ENCODE data around the gene EPX.

Gene EPX

DNA sequence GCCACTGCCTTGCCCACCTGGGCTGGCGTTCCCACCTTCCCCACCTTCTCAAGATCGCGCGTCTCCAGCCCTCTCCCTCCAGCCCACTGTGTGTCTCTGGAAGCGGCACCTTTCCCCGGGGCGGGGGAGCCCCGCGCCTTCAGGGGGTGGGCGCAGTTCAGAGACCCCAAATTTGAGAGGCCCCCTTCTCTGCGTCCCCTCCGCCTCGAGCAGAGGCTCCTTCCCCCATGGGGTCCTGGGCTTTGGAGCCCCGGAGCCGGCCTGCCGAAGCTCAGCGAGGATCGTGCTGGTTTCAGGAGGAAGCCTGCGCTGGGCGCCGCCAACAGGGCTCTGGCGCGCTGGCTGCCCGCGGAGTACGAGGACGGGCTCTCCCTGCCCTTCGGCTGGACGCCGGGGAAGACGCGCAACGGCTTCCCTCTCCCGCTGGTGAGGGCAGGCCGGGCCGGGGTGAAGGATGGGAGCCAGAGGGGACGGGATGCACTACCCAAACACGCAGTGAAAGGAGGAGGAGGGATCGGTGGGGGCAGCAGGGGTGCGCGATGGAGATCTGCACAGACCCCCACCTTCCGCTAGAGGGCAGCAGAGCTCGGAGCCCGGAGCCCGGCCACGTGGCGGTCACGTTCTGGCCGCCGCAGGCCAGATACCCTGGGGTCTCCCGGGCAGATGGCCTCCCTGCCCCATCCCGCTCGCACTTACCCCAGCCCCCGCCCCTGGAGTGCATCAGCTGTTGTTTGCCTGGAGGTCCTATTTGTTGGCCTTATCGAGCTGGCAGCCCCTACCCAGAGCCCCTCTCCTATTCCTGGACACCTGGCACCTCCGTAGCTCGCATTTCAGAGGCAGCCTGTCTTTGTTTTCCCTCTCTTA, 57.0 kb downstream of the EPX start (continued):
- TF ChIP-seq, protein P1, sequence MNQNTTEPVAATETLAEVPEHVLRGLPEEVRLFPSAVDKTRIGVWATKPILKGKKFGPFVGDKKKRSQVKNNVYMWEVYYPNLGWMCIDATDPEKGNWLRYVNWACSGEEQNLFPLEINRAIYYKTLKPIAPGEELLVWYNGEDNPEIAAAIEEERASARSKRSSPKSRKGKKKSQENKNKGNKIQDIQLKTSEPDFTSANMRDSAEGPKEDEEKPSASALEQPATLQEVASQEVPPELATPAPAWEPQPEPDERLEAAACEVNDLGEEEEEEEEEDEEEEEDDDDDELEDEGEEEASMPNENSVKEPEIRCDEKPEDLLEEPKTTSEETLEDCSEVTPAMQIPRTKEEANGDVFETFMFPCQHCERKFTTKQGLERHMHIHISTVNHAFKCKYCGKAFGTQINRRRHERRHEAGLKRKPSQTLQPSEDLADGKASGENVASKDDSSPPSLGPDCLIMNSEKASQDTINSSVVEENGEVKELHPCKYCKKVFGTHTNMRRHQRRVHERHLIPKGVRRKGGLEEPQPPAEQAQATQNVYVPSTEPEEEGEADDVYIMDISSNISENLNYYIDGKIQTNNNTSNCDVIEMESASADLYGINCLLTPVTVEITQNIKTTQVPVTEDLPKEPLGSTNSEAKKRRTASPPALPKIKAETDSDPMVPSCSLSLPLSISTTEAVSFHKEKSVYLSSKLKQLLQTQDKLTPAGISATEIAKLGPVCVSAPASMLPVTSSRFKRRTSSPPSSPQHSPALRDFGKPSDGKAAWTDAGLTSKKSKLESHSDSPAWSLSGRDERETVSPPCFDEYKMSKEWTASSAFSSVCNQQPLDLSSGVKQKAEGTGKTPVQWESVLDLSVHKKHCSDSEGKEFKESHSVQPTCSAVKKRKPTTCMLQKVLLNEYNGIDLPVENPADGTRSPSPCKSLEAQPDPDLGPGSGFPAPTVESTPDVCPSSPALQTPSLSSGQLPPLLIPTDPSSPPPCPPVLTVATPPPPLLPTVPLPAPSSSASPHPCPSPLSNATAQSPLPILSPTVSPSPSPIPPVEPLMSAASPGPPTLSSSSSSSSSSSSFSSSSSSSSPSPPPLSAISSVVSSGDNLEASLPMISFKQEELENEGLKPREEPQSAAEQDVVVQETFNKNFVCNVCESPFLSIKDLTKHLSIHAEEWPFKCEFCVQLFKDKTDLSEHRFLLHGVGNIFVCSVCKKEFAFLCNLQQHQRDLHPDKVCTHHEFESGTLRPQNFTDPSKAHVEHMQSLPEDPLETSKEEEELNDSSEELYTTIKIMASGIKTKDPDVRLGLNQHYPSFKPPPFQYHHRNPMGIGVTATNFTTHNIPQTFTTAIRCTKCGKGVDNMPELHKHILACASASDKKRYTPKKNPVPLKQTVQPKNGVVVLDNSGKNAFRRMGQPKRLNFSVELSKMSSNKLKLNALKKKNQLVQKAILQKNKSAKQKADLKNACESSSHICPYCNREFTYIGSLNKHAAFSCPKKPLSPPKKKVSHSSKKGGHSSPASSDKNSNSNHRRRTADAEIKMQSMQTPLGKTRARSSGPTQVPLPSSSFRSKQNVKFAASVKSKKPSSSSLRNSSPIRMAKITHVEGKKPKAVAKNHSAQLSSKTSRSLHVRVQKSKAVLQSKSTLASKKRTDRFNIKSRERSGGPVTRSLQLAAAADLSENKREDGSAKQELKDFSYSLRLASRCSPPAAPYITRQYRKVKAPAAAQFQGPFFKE (tag by site-specific recombination; IDR thresholded peaks at IDR 0.05; ENCODE audit: borderline replicate concordance): no peak
- TF ChIP-seq ZNF394 (tag by site-specific recombination; IDR thresholded peaks at IDR 0.05; ENCODE audit: borderline replicate concordance): 0 out of 2 replicates have a peak, but pooled peaks have one; percentile 26
- TF ChIP-seq SP3 (tag by site-specific recombination; IDR thresholded peaks at IDR 0.05): no peak
- TF ChIP-seq SCRT1 (tag by site-specific recombination; IDR thresholded peaks at IDR 0.05; ENCODE audit: borderline replicate concordance): no peak
- no peak for TF ChIP-seq ZNF660 (tag by site-specific recombination; IDR thresholded peaks at IDR 0.05)
- no peak for TF ChIP-seq ZSCAN23 (tag by site-specific recombination; IDR thresholded peaks at IDR 0.05)
- peak; percentile 63; the same call in 1 of the 2 replicates for TF ChIP-seq ZNF324 (tag by site-specific recombination; IDR thresholded peaks at IDR 0.05)
- TF ChIP-seq KLF1 (tag by site-specific recombination; IDR thresholded peaks at IDR 0.05): no peak
- TF ChIP-seq, protein P2, sequence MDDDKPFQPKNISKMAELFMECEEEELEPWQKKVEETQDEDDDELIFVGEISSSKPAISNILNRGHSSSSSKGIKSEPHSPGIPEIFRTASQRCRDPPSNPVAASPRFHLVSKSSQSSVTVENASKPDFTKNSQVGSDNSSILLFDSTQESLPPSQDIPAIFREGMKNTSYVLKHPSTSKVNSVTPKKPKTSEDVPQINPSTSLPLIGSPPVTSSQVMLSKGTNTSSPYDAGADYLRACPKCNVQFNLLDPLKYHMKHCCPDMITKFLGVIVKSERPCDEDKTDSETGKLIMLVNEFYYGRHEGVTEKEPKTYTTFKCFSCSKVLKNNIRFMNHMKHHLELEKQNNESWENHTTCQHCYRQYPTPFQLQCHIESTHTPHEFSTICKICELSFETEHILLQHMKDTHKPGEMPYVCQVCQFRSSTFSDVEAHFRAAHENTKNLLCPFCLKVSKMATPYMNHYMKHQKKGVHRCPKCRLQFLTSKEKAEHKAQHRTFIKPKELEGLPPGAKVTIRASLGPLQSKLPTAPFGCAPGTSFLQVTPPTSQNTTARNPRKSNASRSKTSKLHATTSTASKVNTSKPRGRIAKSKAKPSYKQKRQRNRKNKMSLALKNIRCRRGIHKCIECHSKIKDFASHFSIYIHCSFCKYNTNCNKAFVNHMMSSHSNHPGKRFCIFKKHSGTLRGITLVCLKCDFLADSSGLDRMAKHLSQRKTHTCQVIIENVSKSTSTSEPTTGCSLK (tag by site-specific recombination; IDR thresholded peaks at IDR 0.05): no peak
- TF ChIP-seq ZNF121 (tag by site-specific recombination; IDR thresholded peaks at IDR 0.05): no peak
- TF ChIP-seq ZNF223 (tag by site-specific recombination; IDR thresholded peaks at IDR 0.05): no peak
- no peak for TF ChIP-seq BCL11A (tag by site-specific recombination; IDR thresholded peaks at IDR 0.05; ENCODE audit: low read depth)
- TF ChIP-seq TRIM28 (IDR thresholded peaks at IDR 0.05; ENCODE audit: borderline replicate concordance, low read length): no peak
- TF ChIP-seq ZNF335 (tag by site-specific recombination; conservative IDR thresholded peaks at IDR 0.05): peak; percentile 61; the same call in 1 of the 2 replicates
- no peak for TF ChIP-seq ZNF560 (tag by site-specific recombination; IDR thresholded peaks at IDR 0.05; ENCODE audit: borderline replicate concordance)
- TF ChIP-seq ZNF510 (tag by site-specific recombination; IDR thresholded peaks at IDR 0.05; ENCODE audit: insufficient replicate concordance): no peak
- no peak for TF ChIP-seq ZNF48 (tag by site-specific recombination; IDR thresholded peaks at IDR 0.05)
- TF ChIP-seq ZNF404 (tag by site-specific recombination; IDR thresholded peaks at IDR 0.05): 0 out of 2 replicates have a peak, but pooled peaks have one; percentile 12
- no peak for TF ChIP-seq WT1 (tag by site-specific recombination; IDR thresholded peaks at IDR 0.05)
- TF ChIP-seq IKZF3 (tag by site-specific recombination; IDR thresholded peaks at IDR 0.05): no peak
- TF ChIP-seq, protein P3, sequence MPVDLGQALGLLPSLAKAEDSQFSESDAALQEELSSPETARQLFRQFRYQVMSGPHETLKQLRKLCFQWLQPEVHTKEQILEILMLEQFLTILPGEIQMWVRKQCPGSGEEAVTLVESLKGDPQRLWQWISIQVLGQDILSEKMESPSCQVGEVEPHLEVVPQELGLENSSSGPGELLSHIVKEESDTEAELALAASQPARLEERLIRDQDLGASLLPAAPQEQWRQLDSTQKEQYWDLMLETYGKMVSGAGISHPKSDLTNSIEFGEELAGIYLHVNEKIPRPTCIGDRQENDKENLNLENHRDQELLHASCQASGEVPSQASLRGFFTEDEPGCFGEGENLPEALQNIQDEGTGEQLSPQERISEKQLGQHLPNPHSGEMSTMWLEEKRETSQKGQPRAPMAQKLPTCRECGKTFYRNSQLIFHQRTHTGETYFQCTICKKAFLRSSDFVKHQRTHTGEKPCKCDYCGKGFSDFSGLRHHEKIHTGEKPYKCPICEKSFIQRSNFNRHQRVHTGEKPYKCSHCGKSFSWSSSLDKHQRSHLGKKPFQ (tag by site-specific recombination; IDR thresholded peaks at IDR 0.05): no peak
- TF ChIP-seq, protein P4, sequence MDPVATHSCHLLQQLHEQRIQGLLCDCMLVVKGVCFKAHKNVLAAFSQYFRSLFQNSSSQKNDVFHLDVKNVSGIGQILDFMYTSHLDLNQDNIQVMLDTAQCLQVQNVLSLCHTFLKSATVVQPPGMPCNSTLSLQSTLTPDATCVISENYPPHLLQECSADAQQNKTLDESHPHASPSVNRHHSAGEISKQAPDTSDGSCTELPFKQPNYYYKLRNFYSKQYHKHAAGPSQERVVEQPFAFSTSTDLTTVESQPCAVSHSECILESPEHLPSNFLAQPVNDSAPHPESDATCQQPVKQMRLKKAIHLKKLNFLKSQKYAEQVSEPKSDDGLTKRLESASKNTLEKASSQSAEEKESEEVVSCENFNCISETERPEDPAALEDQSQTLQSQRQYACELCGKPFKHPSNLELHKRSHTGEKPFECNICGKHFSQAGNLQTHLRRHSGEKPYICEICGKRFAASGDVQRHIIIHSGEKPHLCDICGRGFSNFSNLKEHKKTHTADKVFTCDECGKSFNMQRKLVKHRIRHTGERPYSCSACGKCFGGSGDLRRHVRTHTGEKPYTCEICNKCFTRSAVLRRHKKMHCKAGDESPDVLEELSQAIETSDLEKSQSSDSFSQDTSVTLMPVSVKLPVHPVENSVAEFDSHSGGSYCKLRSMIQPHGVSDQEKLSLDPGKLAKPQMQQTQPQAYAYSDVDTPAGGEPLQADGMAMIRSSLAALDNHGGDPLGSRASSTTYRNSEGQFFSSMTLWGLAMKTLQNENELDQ (tag by site-specific recombination; IDR thresholded peaks at IDR 0.05; ENCODE audit: low read depth): no peak
- TF ChIP-seq ZBTB21 (tag by site-specific recombination; IDR thresholded peaks at IDR 0.05): no peak
- no peak for TF ChIP-seq ZNF792 (tag by site-specific recombination; IDR thresholded peaks at IDR 0.05)
- TF ChIP-seq, protein P5, sequence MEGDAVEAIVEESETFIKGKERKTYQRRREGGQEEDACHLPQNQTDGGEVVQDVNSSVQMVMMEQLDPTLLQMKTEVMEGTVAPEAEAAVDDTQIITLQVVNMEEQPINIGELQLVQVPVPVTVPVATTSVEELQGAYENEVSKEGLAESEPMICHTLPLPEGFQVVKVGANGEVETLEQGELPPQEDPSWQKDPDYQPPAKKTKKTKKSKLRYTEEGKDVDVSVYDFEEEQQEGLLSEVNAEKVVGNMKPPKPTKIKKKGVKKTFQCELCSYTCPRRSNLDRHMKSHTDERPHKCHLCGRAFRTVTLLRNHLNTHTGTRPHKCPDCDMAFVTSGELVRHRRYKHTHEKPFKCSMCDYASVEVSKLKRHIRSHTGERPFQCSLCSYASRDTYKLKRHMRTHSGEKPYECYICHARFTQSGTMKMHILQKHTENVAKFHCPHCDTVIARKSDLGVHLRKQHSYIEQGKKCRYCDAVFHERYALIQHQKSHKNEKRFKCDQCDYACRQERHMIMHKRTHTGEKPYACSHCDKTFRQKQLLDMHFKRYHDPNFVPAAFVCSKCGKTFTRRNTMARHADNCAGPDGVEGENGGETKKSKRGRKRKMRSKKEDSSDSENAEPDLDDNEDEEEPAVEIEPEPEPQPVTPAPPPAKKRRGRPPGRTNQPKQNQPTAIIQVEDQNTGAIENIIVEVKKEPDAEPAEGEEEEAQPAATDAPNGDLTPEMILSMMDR (tag by site-specific recombination; IDR thresholded peaks at IDR 0.05): peak; percentile 71
- TF ChIP-seq ZSCAN16 (tag by site-specific recombination; IDR thresholded peaks at IDR 0.05): no peak
